ENCODE data around the gene JMY. TPM values are rescaled to one million over a fixed set of nuclear protein-coding genes. Genes with fewer than 3 reads are reported as not detected.

Gene JMY
- total and polyA plus RNA-seq, 2 of the 8 experiments (the other 6 are each of a cell fraction or from before 2014, with no cell fraction given), result 2.8 to 13.9 TPM

DNA sequence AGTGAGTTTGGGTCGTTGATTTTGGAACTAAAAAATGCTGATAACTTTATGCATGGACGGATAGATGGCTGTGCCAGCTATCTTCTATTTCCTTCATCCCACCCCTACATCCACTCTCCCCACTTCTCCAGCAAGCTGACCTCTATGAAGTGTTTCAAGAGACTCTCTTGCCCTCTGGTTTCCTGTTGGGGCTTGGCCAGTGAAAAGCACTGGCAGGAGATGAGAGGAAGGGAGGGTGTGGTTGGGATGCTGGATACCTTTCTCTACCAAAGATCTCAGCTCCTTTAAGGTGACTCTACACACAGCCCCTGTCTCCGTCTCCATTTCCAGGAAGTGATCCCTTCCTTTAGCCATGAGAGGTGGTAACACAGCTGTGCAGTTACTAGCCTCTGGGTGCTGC lies 30.0 kb upstream of the JMY start:
- Histone ChIP-seq H3K4me3 (ENCODE audit: extremely low read depth in 1 of 4, insufficient read depth in 2 of 4, low read depth in 3 of 4, low read length in 4 of 4) (no peak overlapping the region), H2BK20ac (ENCODE audit: low read length) (no peak overlapping the region), H3K4ac (replicated peaks; ENCODE audit: insufficient read length, low read depth, low read length) (no peak overlapping the region), H3K14ac (ENCODE audit: insufficient read length) (no peak overlapping the region), H2AK5ac (ENCODE audit: low read depth, low read length) (no peak overlapping the region), H4K8ac (ENCODE audit: extremely low read depth, insufficient read depth, low read length) (no peak overlapping the region), H2AFZ (ENCODE audit: low read length) (no peak overlapping the region), H3K23me2 (ENCODE audit: low read depth, low read length) (no peaks in the 10 kb centered on the region), H3K56ac (replicated peaks; ENCODE audit: insufficient read length, low read depth, low read length) (no peak overlapping the region), H4K5ac (ENCODE audit: insufficient read length, low read depth, low read length) (no peak overlapping the region), H3K9ac (replicated peaks in 1 of 4; ENCODE audit: extremely low read depth in 1 of 4, low read depth in 3 of 4, low read length in 3 of 4) (no peak overlapping the region), H3K4me1 (replicated peaks in 1 of 4; ENCODE audit: control insufficient read depth in 3 of 4, insufficient read depth in 4 of 4, low read length in 3 of 4) (no peaks in the 10 kb centered on the region), H3K18ac (ENCODE audit: extremely low read depth, low read length) (no peak overlapping the region), H4K91ac (replicated peaks; ENCODE audit: insufficient read length, low read length) (no peak overlapping the region), H2BK5ac (ENCODE audit: low read depth, low read length) (no peak overlapping the region), H3K27me3 (replicated peaks in 1 of 4; ENCODE audit: control insufficient read depth in 3 of 4, extremely low read depth in 1 of 4, insufficient read depth in 3 of 4, low read length in 3 of 4) (no peaks in the 10 kb centered on the region), H3K9me3 (ENCODE audit: insufficient read depth in 2 of 2, low read depth in 1 of 2, low read length in 1 of 2) (no peaks in the 10 kb centered on the region), H2BK12ac (ENCODE audit: low read depth, low read length) (no peak overlapping the region), H2BK120ac (replicated peaks; ENCODE audit: low read depth, low read length) (no peak overlapping the region), H3K27ac (ENCODE audit: low read depth, low read length) (no peak overlapping the region), H3K36me3 (ENCODE audit: control insufficient read depth in 2 of 4, insufficient read depth in 4 of 4, low read length in 3 of 4) (no peaks in the 10 kb centered on the region), H3K23ac (ENCODE audit: insufficient read length) (no peak overlapping the region), H3K4me2 (ENCODE audit: insufficient read depth in 1 of 2, low read depth in 2 of 2, low read length in 2 of 2) (no peak overlapping the region), H3K79me2 (ENCODE audit: control insufficient read depth in 1 of 2, insufficient read depth in 2 of 2, low read length in 2 of 2) (no peaks in the 10 kb centered on the region), H2BK15ac (ENCODE audit: low read length) (no peak overlapping the region), H4K20me1 (replicated peaks in 1 of 2; ENCODE audit: control insufficient read depth in 1 of 2, insufficient read depth in 2 of 2, low read length in 2 of 2) (no peaks in the 10 kb centered on the region), H3K79me1 (ENCODE audit: low read depth, low read length) (no peaks in the 10 kb centered on the region)
- POLR2A ChIA-PET (ENCODE audit: partially characterized antibody), result interaction anchor here (1.1 kb wide), 1 partner anchor 20 kb away, joined by 3 read pairs; no protein-coding TSS in a partner anchor
- WGBS, 2 experiments (ENCODE audit: extremely low coverage in 1 of 2, insufficient coverage in 1 of 2, insufficient read length in 1 of 2, insufficient replicate concordance in 2 of 2, low coverage in 1 of 2, low lambda C conversion rate in 2 of 2, missing lambda C conversion rate in 1 of 2), result 89% methylated on average over 3 of the region's 3 CpGs; no CpG with 5 or more reads in 1 of the 2 experiments
- DNase-seq (ENCODE audit: low read depth in 1 of 2, low spot score in 2 of 2) (no peak), FAIRE-seq (no peak)
- CTCF ChIA-PET (ENCODE audit: partially characterized antibody), result interaction anchor here (1.1 to 5.5 kb wide), 4 partner anchors 8 to 181 kb away, joined by 3 to 29 read pairs (median 5); no protein-coding TSS in a partner anchor
- TF ChIP-seq SP4 (IDR thresholded peaks at IDR 0.05; ENCODE audit: low read length), result no peak
- no peak for TF ChIP-seq HDAC6 (IDR thresholded peaks at IDR 0.05; ENCODE audit: low read depth, low read length)
- TF ChIP-seq CBX5 (IDR thresholded peaks at IDR 0.05; ENCODE audit: low read depth, low read length), result no peak
- no peak for TF ChIP-seq TAF1 (IDR thresholded peaks at IDR 0.05; ENCODE audit: low read depth, low read length)
- TF ChIP-seq KDM4A (IDR thresholded peaks at IDR 0.05; ENCODE audit: low read depth, low read length, severe bottlenecking), result no peak
- TF ChIP-seq, protein P1, sequence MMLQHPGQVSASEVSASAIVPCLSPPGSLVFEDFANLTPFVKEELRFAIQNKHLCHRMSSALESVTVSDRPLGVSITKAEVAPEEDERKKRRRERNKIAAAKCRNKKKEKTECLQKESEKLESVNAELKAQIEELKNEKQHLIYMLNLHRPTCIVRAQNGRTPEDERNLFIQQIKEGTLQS (IDR thresholded peaks at IDR 0.05; ENCODE audit: insufficient read depth, low read depth, low read length), result no peak
- no peak for TF ChIP-seq JUND (IDR thresholded peaks at IDR 0.05; ENCODE audit: low read length)
- TF ChIP-seq TBP (IDR thresholded peaks at IDR 0.05; ENCODE audit: low read depth, low read length), result no peak
- no peak for TF ChIP-seq SAP30 (IDR thresholded peaks at IDR 0.05; ENCODE audit: insufficient read depth, insufficient replicate concordance, low read length)
- no peak for TF ChIP-seq RBBP5 (IDR thresholded peaks at IDR 0.05; ENCODE audit: borderline replicate concordance, low read depth, low read length)
- TF ChIP-seq, protein P2, sequence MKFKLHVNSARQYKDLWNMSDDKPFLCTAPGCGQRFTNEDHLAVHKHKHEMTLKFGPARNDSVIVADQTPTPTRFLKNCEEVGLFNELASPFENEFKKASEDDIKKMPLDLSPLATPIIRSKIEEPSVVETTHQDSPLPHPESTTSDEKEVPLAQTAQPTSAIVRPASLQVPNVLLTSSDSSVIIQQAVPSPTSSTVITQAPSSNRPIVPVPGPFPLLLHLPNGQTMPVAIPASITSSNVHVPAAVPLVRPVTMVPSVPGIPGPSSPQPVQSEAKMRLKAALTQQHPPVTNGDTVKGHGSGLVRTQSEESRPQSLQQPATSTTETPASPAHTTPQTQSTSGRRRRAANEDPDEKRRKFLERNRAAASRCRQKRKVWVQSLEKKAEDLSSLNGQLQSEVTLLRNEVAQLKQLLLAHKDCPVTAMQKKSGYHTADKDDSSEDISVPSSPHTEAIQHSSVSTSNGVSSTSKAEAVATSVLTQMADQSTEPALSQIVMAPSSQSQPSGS (IDR thresholded peaks at IDR 0.05; ENCODE audit: low read length), result no peak
- no peak for TF ChIP-seq POLR2A (IDR thresholded peaks at IDR 0.05; ENCODE audit: control extremely low read depth in 1 of 2, low read depth in 2 of 2, low read length in 2 of 2)
